Adrenal gland (tissue), 5 donors: Measurements from ENCODE around the gene TMEM121B.

ENCODE experiments used
- POLR2A ChIP-seq, 2 donors: fragments of 450-650 bp; IDR thresholded peaks; one replicate each; pipeline ENCODE4 v1.6.1; 2017; ENCODE audit warnings: antibody characterized with exemption in 2 of 2, mild to moderate bottlenecking in 2 of 2, moderate library complexity in 1 of 2
- TF ChIP-seq, protein P1 (sequence below), 6 experiments: fragments of 450-650 bp in 4 of 6; fragments of 200-600 bp in 2 of 6; sonication (generic) in 1 of 6; IDR thresholded peaks; 1 replicate in 5 of 6; 2 replicates in 1 of 6; pipeline versions ENCODE4 v1.5.1 to v1.8.0; 2016 to 2021; ENCODE audit warnings: antibody characterized with exemption in 6 of 6, mild to moderate bottlenecking in 2 of 6, moderate library complexity in 1 of 6
- donor health status: DM: no; HTN: no; CAD: no.

DNA sequence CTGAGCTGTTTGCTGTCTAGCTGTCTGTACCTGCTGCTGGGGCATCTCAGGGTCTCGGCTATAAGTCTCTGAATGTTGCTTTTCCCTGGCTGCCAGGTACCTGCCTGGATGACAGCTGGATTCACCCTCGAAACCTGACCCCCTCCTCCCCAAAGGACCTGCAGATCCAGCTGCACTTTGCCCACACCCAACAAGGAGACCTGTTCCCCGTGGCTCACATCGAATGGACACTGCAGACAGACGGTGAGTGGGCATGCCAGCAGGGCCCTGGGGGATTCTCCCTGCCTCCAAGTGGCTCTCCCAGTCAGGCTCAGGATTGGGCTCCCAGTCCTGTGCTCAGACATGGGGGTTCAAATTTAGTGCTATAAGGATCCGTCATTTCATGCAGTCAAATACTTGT is 23.5 kb downstream of the TMEM121B start:
- TF ChIP-seq, protein P1, sequence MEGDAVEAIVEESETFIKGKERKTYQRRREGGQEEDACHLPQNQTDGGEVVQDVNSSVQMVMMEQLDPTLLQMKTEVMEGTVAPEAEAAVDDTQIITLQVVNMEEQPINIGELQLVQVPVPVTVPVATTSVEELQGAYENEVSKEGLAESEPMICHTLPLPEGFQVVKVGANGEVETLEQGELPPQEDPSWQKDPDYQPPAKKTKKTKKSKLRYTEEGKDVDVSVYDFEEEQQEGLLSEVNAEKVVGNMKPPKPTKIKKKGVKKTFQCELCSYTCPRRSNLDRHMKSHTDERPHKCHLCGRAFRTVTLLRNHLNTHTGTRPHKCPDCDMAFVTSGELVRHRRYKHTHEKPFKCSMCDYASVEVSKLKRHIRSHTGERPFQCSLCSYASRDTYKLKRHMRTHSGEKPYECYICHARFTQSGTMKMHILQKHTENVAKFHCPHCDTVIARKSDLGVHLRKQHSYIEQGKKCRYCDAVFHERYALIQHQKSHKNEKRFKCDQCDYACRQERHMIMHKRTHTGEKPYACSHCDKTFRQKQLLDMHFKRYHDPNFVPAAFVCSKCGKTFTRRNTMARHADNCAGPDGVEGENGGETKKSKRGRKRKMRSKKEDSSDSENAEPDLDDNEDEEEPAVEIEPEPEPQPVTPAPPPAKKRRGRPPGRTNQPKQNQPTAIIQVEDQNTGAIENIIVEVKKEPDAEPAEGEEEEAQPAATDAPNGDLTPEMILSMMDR (IDR thresholded peaks at IDR 0.05): no peak
- no peak for TF ChIP-seq POLR2A (IDR thresholded peaks at IDR 0.05)
